ENCODE data around the gene KANK4. TPM values are rescaled to one million over a fixed set of nuclear protein-coding genes. Genes with fewer than 3 reads are reported as not detected.

The KANK4 gene
- total RNA-seq, 2 donors from 2014 or later: 0.96 to 1.7 TPM

DNA sequence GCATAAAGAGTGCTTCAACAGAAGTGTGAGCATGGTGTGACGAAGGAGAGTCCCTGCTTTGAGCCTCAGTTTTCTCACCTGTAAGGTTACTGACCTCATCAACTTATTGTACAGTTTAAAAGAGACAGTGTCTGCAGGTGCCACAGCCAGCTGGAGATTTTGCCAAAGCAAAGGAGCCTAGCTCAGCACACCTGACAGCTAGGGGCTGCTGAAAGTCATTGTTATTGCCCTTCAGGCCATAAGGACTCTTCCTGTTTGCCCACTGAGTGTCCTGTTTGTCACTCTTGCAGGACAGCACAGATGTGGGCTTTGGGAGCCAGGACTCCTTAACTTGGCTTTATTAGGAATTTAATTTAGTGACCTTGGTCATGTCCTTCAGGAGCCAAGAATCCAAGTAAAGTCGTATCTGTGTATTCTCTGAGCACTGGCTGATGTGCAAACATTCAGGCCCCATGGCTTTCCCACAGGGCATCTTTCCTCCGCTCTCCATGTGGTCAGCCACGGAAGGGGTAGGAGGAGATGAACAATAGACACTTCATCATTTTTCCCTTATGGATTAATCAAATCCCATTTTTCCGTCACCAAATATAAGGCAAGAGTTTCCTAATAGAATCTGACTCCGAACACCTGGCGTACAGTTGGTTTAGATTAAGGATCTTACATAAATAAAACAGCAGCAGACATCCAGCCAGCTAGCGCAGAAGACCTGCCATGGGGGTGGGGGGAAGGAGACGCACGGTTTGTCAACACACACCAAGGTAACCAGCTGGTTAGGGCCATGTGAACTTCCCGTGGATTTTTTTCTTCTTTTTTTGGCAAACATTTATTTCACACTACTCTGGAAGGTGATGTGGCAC lies 43.1 kb upstream of the KANK4 start:
- DNase-seq: no peak
- Histone ChIP-seq H3K4me3 (no peak overlapping the region), H3K4me1 (no peaks in the 10 kb centered on the region), H3K36me3 (no peaks in the 10 kb centered on the region), H3K9ac (ENCODE audit: low read depth in 2 of 2, low read length in 2 of 2) (no peak overlapping the region), H3K9me3 (no peaks in the 10 kb centered on the region), H3K27ac (no peak overlapping the region), H3K27me3 (no peaks in the 10 kb centered on the region)
- intact Hi-C loops (cut with DNase I): no loop called here
- TF ChIP-seq, protein P1, sequence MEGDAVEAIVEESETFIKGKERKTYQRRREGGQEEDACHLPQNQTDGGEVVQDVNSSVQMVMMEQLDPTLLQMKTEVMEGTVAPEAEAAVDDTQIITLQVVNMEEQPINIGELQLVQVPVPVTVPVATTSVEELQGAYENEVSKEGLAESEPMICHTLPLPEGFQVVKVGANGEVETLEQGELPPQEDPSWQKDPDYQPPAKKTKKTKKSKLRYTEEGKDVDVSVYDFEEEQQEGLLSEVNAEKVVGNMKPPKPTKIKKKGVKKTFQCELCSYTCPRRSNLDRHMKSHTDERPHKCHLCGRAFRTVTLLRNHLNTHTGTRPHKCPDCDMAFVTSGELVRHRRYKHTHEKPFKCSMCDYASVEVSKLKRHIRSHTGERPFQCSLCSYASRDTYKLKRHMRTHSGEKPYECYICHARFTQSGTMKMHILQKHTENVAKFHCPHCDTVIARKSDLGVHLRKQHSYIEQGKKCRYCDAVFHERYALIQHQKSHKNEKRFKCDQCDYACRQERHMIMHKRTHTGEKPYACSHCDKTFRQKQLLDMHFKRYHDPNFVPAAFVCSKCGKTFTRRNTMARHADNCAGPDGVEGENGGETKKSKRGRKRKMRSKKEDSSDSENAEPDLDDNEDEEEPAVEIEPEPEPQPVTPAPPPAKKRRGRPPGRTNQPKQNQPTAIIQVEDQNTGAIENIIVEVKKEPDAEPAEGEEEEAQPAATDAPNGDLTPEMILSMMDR (IDR thresholded peaks at IDR 0.05): no peak

DNA sequence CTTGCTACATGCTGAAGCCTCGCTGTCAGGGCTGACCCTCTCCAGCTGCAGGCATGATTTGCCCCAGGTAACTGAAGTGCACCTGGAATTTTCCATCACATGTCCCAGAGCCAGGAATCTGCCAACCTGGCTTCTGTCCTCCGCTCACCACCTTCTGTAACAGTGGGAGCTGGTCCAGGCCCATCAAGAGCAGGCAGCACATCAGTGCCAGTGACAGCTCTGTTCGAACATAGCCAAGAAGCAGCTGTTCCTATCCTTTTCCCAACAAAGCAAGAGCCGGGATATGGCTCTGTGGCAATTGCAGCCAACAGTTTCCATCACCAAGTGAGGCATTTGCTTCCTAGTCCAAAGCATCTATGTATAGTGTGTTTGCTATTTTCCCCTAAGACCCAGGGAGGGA lies 42.2 kb upstream of the KANK4 start:
- DNase-seq: no peak
- Histone ChIP-seq H3K4me3 (no peak overlapping the region), H3K4me1 (no peaks in the 10 kb centered on the region), H3K27ac (no peak overlapping the region), H3K36me3 (no peaks in the 10 kb centered on the region), H3K27me3 (no peaks in the 10 kb centered on the region), H3K9me3 (no peaks in the 10 kb centered on the region), H3K9ac (ENCODE audit: low read depth in 2 of 2, low read length in 2 of 2) (no peak overlapping the region)
- intact Hi-C loops (cut with DNase I): no loop called here
- TF ChIP-seq, protein P1 (IDR thresholded peaks at IDR 0.05): no peak

DNA sequence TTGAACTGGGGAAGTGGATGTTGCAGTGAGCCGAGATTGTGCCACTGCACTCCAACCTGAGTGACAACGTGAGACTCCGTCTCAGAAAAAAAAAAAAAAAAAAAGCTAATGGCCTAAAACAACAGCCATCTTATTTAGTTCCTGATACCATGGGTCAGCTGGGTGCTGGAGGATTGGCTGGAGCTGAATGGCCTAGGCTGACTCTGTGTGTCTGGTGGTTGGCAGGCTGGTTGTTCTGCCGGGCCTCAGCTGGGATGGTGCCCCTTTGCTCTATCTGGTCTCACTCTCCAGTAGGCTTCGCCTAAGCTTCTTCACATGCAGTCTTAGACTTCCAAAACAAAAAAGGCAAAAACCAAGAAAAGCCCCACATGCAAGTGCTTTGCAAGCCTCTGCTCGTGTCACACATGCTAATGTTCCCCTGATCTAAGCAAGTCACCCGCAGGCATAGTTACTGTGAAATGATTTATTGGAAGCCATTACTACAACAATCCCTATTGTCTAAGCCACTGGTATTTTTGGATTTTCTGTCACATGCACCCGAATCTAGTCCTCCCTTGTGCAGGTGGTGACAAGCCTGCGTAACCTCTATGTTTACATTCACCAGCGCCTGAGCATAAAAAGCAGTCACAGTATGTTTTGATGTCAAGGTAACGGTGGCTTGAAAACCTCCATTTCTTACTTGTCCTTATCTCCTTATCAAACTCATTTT lies 39.6 kb upstream of the KANK4 start:
- DNase-seq: no peak
- Histone ChIP-seq H3K9ac (ENCODE audit: low read depth in 2 of 2, low read length in 2 of 2) (no peak overlapping the region), H3K9me3 (no peaks in the 10 kb centered on the region), H3K36me3 (no peaks in the 10 kb centered on the region), H3K27ac (no peak overlapping the region), H3K4me1 (no peaks in the 10 kb centered on the region), H3K4me3 (no peak overlapping the region), H3K27me3 (no peaks in the 10 kb centered on the region)
- TF ChIP-seq, protein P1 (IDR thresholded peaks at IDR 0.05): no peak
- intact Hi-C loops (cut with DNase I): no loop called here

DNA sequence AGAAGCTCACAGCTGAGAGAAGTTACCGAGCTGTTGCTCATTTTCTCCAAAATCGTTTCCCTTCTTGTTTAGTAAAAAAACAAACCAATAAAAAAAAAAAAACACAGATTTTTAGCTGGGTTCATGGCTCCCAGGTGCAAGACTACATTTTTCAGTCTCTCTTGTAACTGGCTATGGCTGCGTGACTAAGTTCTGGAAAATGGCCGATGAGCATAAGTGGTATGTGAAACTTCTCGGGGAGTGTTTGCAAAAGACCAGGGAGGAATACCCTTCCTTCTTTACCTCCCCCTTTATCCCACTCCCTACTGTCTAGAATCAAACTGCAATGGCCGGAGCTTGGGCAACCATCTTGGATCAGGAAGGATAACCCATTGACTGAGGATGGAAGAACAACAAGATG lies 38.7 kb upstream of the KANK4 start:
- Histone ChIP-seq H3K4me1 (no peaks in the 10 kb centered on the region), H3K36me3 (no peaks in the 10 kb centered on the region), H3K27ac (no peak overlapping the region), H3K9ac (ENCODE audit: low read depth in 2 of 2, low read length in 2 of 2) (no peak overlapping the region), H3K4me3 (no peak overlapping the region), H3K27me3 (no peaks in the 10 kb centered on the region), H3K9me3 (no peaks in the 10 kb centered on the region)
- intact Hi-C loops (cut with DNase I): no loop called here
- TF ChIP-seq, protein P1 (IDR thresholded peaks at IDR 0.05): no peak
- DNase-seq: no peak

DNA sequence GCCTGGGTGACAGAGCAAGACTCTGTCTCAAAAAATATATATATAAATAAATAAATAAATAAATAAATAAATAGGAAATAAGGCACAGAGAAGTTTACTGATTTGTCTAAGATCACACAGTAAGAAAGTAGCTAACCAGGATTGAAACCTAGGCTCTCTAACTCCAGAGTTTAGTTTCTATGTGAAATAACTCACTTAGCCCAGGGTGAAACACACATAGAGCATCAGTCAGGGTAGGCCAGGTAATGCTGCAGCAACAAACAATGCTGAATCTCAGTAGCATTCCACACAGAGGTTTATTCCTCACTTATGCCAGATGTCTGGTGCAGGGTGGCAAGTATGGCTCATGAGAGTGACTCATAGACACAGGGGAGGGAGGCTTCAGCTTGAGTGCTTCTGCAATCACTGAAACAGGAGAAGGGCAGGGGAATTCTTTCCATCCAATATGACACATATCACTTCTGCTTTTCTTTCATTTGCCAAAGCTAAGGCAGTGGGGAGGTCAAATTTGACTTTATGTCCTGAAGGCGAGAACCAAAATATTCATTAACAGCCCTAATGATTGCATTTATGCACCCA lies 37.1 kb upstream of the KANK4 start:
- no peak overlapping the region for H3K9ac ChIP-seq (ENCODE audit: low read depth in 2 of 2, low read length in 2 of 2)
- H3K27me3 ChIP-seq: no peaks in the 10 kb centered on the region
- H3K27ac ChIP-seq: no peak overlapping the region
- H3K4me1 ChIP-seq: no peaks in the 10 kb centered on the region
- H3K36me3 ChIP-seq: no peaks in the 10 kb centered on the region
- intact Hi-C loops (cut with DNase I): no loop called here
- H3K9me3 ChIP-seq: no peaks in the 10 kb centered on the region
- no peak for DNase-seq
- no peak overlapping the region for H3K4me3 ChIP-seq
- TF ChIP-seq, protein P1 (IDR thresholded peaks at IDR 0.05): no peak
